Kidney (tissue), 14 donors: ENCODE measurements around the gene OSCP1. TPM values are rescaled to one million over a fixed set of nuclear protein-coding genes. Genes with fewer than 3 reads are reported as not detected.

Experiments
- DNase-seq, 5 donors: peaks; one replicate each; pipeline ENCODE4 v3.0.0-alpha.2; 2013 to 2020
- FAIRE-seq: peaks from 2 replicates; lab custom pipeline; 2012; peaks lifted over from hg19 to GRCh38; lab: Jason Lieb, UNC
- H3K27ac ChIP-seq, 2 donors: one replicate each; pipeline ENCODE4 v1.7.0; 2013; ENCODE audit warnings: low read depth in 2 of 2, low read length in 2 of 2, inconsistent platforms in 1 of 2
- H3K27me3 ChIP-seq: one replicate; pipeline ENCODE4 v1.7.1; 2013; ENCODE audit warnings: low read length, inconsistent platforms; ENCODE audit not compliant: control insufficient read depth, insufficient read depth
- H3K36me3 ChIP-seq, 3 donors: one replicate each; pipeline versions ENCODE4 v1.7.0 to v1.7.1; 2013; ENCODE audit warnings: low read length in 3 of 3, control low read depth in 1 of 3, inconsistent platforms in 1 of 3; ENCODE audit not compliant: insufficient read depth in 3 of 3, control insufficient read depth in 2 of 3
- H3K4me1 ChIP-seq, 3 donors: one replicate each; pipeline versions ENCODE4 v1.7.0 to v1.7.1; 2013; ENCODE audit warnings: low read length in 3 of 3, inconsistent platforms in 1 of 3, low read depth in 1 of 3; ENCODE audit not compliant: control insufficient read depth in 2 of 3, insufficient read depth in 2 of 3
- H3K4me3 ChIP-seq, 3 donors: one replicate each; pipeline versions ENCODE4 v1.7.0 to v1.8.1; 2013; ENCODE audit warnings: low read length in 3 of 3, control low read depth in 1 of 3, inconsistent platforms in 1 of 3
- H3K9ac ChIP-seq, 3 donors: one replicate each; pipeline versions ENCODE4 v1.7.0 to v1.7.1; 2013; ENCODE audit warnings: low read length in 3 of 3, control low read depth in 1 of 3, inconsistent platforms in 1 of 3
- H3K9me3 ChIP-seq, 3 donors: one replicate each; pipeline versions ENCODE4 v1.7.0 to v1.7.1; 2013; ENCODE audit warnings: low read length in 3 of 3, control low read depth in 1 of 3, inconsistent platforms in 1 of 3; ENCODE audit not compliant: control insufficient read depth in 2 of 3, insufficient read depth in 1 of 3
- CTCF ChIP-seq: IDR thresholded peaks from 3 replicates; pipeline ENCODE4 v1.5.1; 2012; ENCODE audit warnings: mild to moderate bottlenecking, moderate library complexity, borderline replicate concordance; ENCODE audit not compliant: insufficient read depth; ENCODE audit errors: extremely low read depth
- intact Hi-C: fragments of 100-400 bp; cut with DNase I; formaldehyde crosslinking; loops from one replicate; pipeline ENCODE4 v1.11.1; 2022
- polyA plus RNA-seq: library from polyadenylated mRNA; stranded (reverse); fragments of 350-450 nt; fragmentation: Illumina TruSeq; extraction: RNeasy Lipid Tissue Mini Kit (QIAGEN cat#74804); gene quantifications from one replicate; pipeline ENCODE4 v1.2.3, GENCODE V29; 2014; ENCODE audit warnings: low read depth, low replicate concordance; ENCODE audit not compliant: insufficient read depth
- total RNA-seq: library from RNA; stranded (reverse); fragmentation: NEBNext Ultra II Directional; extraction: Animal tissue kit (Norgen Biotek cat#: 25700); gene quantifications from one replicate; pipeline ENCODE4 v1.2.1, GENCODE V29; 2021
- donor health status: control.
- donor health status: control.
- donor health status: control.
- donor health status: control.
- donor health status: control.
- donor health status: DM: yes; HTN: yes; CAD: no.
- donor health status: Normal renal cell carcinoma (clear cell type).

The OSCP1 gene
- total and polyA plus RNA-seq, 2 donors from 2014 or later = 22.0 to 27.8 TPM

GRCh38 chr1:36398370-36398977, 51.8 kb downstream of the OSCP1 start:
- H3K9me3 ChIP-seq = no peaks in the 10 kb centered on the region
- peaks cover 0 to 8% (median 0%) of the 10 kb centered on the region in 3 donors for H3K4me1 ChIP-seq
- TF ChIP-seq CTCF = no peak
- FAIRE-seq (no peak), DNase-seq (no peak)
- H3K9ac ChIP-seq = peak overlapping the region in 1 of 3 donors; percentile 77
- peak overlapping the region in 1 of 2 donors; percentile 87 for H3K27ac ChIP-seq
- H3K36me3 ChIP-seq = peaks cover 0 to 6% (median 5%) of the 10 kb centered on the region in 3 donors
- peak overlapping the region in 1 of 3 donors; percentile 87 for H3K4me3 ChIP-seq
- intact Hi-C loops = no loop called here
- H3K27me3 ChIP-seq = no peaks in the 10 kb centered on the region

- peak within 1 kb of the TSS; percentile 82 to 97 (median 87) for H3K4me3 ChIP-seq
- H3K36me3 ChIP-seq = peaks cover 0 to 14% (median 8%) of the 10 kb centered on the region in 3 donors
- H3K9ac ChIP-seq = peak within 1 kb of the TSS; percentile 61 to 94 (median 77)
- H3K9me3 ChIP-seq = no peaks in the 10 kb centered on the region
- H3K27me3 ChIP-seq = no peaks in the 10 kb centered on the region
- peak within 1 kb of the TSS; percentile 87 to 93 for H3K27ac ChIP-seq
- TF ChIP-seq CTCF = no peak
- intact Hi-C loops = no loop called here
- H3K4me1 ChIP-seq = peaks cover 0 to 8% (median 0%) of the 10 kb centered on the region in 3 donors
- FAIRE-seq (no peak), DNase-seq (peak; percentile 94 to 98 (median 97))
Observed at GRCh38 chr1:36397378-36398230, 52.6 kb downstream of the OSCP1 start, which contains the start of gene LSM10. TSS of gene LSM10 (minus strand) at chr1:36397908. CDS start at chr1:36394129, 3,779 bp downstream.

- H3K9me3 ChIP-seq = no peaks in the 10 kb centered on the region
- H3K4me3 ChIP-seq = peak overlapping the region; percentile 82 to 97 (median 87)
- peaks cover 0 to 8% (median 0%) of the 10 kb centered on the region in 3 donors for H3K4me1 ChIP-seq
- peaks cover 0 to 14% (median 11%) of the 10 kb centered on the region in 3 donors for H3K36me3 ChIP-seq
- DNase-seq (no peak), FAIRE-seq (no peak)
- intact Hi-C loops = no loop called here
- H3K9ac ChIP-seq = peak overlapping the region; percentile 61 to 94 (median 77)
- TF ChIP-seq CTCF = no peak
- no peaks in the 10 kb centered on the region for H3K27me3 ChIP-seq
- peak overlapping the region; percentile 87 to 93 for H3K27ac ChIP-seq
Observed at GRCh38 chr1:36397083-36397377, 53.2 kb downstream of the OSCP1 start.
